Sigmoid colon (tissue), 7 donors: ENCODE measurements around the gene C5orf52. TPM values are rescaled to one million over a fixed set of nuclear protein-coding genes. Genes with fewer than 3 reads are reported as not detected.

Source experiments
- polyA plus RNA-seq, 3 donors: library from polyadenylated mRNA; stranded (reverse); fragments of 200-250 nt; gene quantifications; one replicate each; pipeline ENCODE4 v1.2.3, GENCODE V29; 2013
- total RNA-seq, 4 donors: library from RNA; depleted of rRNA; stranded (reverse); fragments of >200 nt; gene quantifications; one replicate each; pipeline ENCODE4 v1.1.0, GENCODE V29; 2016
- donor health status: healthy with polysubstance abuse.
- donor health status: Bipolar disorder and iron deficiency.
- donor health status: healthy.

The C5orf52 gene
- total and polyA plus RNA-seq, 7 donors, result 0.48 TPM; not detected in 6

Other genes starting within 250 kb of the C5orf52 start
- gene NIPAL4, start 211.3 kb upstream of the C5orf52 start, total RNA-seq, result 1 to 10 TPM; 2.8 to 5.1 (median 4.9) TPM
- gene NIPAL4, start 211.3 kb upstream of the C5orf52 start, polyA plus RNA-seq, result 1 to 10 TPM in 1 of 3 donors, not detected in 2; 1.3 TPM
- 10 to 100 TPM; 18.8 to 53.2 (median 35.0) TPM for gene ADAM19, start 95.8 kb upstream of the C5orf52 start, total RNA-seq
- gene ADAM19, start 95.8 kb upstream of the C5orf52 start, polyA plus RNA-seq, result 10 to 100 TPM in 1 of 3 donors, 1 to 10 TPM in 2; 1.2 to 16.3 (median 1.2) TPM
- gene SOX30, start 19.1 kb upstream of the C5orf52 start, total RNA-seq, result under 1 TPM in 2 of 4 donors, not detected in 2; 0.33 to 0.55 TPM
- gene SOX30, start 19.1 kb upstream of the C5orf52 start, polyA plus RNA-seq, result under 1 TPM in 1 of 3 donors, not detected in 2; 0.12 TPM
- 10 to 100 TPM; 19.7 to 28.6 (median 23.7) TPM for gene THG1L, start 59.9 kb downstream of the C5orf52 start, total RNA-seq
- gene THG1L, start 59.9 kb downstream of the C5orf52 start, polyA plus RNA-seq, result 10 to 100 TPM; 12.3 to 19.8 (median 12.3) TPM
- gene LSM11, start 72.2 kb downstream of the C5orf52 start, total RNA-seq, result 10 to 100 TPM; 12.1 to 16.6 (median 15.9) TPM
- gene LSM11, start 72.2 kb downstream of the C5orf52 start, polyA plus RNA-seq, result 1 to 10 TPM in 1 of 3 donors, under 1 TPM in 2; 0.60 to 2.0 (median 0.92) TPM
- gene CLINT1, start 187.6 kb downstream of the C5orf52 start, total RNA-seq, result 100 to 1,000 TPM in 3 of 4 donors, 10 to 100 TPM in 1; 88.1 to 171 (median 109) TPM
- gene CLINT1, start 187.6 kb downstream of the C5orf52 start, polyA plus RNA-seq, result 10 to 100 TPM; 40.2 to 64.1 (median 53.6) TPM